DMS 273 (cell line): ENCODE data around the gene ARHGAP22.

Experiments
- DNase-seq: peaks from one replicate; lab custom pipeline; 2025; ENCODE audit not compliant: unreplicated experiment; lab: John Stamatoyannopoulos, UW

The ARHGAP22 gene

DNA sequence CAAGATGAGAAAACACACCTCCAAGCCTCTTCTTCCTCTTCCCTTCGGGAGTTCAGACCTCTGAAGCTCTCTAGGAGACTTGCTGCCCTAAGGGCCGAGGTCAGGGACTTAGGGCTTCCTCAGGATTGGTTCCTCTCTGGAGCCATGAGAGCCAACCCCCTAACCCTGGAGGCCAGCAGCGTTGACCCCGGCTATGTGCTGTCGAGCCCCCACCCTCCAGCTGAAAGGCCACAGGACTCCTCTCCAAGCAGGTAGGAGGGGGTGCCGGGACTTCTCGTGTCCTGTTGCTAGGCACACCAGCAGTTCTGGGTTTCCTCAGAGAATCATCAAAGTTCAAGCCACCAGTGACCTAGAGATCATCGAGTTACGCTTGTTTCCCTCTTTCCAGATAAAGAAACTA is 87.4 kb downstream of the ARHGAP22 start:
- DNase-seq, result no peak

- DNase-seq, result no peak
Observed at GRCh38 chr10:48516911-48517310, 88.0 kb downstream of the ARHGAP22 start.

GRCh38 chr10:48514916-48515315 is 90.0 kb downstream of the ARHGAP22 start:
- no peak for DNase-seq

- no peak for DNase-seq
Observed at GRCh38 chr10:48514255-48514654, 90.6 kb downstream of the ARHGAP22 start.

DNA sequence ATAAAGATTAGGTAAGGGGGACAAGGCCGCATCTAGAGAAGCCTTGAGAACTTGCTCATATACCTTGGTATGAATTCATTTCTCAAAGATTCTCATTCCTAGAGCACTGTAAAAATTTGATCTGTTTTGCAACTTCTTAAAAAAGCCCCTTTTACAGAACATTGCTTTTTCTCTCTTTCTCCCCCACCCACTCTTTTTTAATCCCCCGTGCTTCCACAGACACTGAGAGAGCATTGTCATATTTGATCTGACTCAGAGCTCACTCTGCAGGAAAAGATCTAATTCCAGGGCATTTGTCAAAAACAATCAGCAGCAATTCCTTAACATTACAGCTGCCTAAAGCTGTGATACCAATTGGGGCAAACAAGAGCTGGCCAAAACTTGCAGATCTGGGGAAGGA is 92.0 kb downstream of the ARHGAP22 start:
- DNase-seq, result no peak

GRCh38 chr10:48511875-48512231 is 93.0 kb downstream of the ARHGAP22 start:
- DNase-seq, result no peak

DNA sequence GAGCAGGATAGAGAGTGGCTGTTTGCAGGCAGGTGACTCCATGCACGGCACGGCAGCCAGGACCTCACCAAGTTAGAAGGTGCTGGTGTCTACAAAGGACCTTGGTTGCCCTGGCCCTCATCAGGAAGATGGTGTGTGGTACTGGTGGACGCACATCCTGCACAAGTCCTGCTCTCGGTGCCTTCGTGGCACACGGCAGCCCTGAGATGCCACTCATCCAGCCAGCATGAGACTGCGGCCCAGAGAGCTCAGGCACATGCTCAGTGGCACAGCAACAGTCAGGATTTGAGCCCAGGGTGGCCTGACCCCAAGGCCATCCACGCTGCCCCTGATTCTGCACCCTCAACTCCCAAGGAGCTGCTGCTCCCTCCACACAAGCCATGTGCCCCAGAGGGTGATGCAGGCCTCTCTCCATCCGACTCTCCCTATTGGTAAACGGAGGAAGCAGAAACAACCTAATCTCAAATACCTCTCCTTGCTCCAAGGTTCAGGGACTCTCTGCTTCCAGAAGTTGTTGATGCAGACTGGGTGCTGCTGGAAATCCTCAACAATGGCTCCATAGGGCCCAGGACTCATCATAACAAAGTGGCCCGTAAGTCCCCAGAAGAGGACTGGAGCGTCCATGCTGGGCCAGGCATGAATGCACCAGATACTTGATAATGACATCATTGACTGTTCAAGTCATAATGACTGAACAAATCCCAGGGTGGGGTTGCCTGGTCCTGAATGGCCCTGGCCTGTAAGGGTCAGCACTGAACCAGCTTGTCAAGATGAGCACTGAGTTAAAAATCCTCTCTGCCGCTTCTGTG is 93.6 kb downstream of the ARHGAP22 start:
- no peak for DNase-seq

GRCh38 chr10:48509974-48510692 is 94.7 kb downstream of the ARHGAP22 start:
- DNase-seq, result peak; percentile 38

GRCh38 chr10:48508791-48509772 is 95.8 kb downstream of the ARHGAP22 start:
- no peak for DNase-seq

DNA sequence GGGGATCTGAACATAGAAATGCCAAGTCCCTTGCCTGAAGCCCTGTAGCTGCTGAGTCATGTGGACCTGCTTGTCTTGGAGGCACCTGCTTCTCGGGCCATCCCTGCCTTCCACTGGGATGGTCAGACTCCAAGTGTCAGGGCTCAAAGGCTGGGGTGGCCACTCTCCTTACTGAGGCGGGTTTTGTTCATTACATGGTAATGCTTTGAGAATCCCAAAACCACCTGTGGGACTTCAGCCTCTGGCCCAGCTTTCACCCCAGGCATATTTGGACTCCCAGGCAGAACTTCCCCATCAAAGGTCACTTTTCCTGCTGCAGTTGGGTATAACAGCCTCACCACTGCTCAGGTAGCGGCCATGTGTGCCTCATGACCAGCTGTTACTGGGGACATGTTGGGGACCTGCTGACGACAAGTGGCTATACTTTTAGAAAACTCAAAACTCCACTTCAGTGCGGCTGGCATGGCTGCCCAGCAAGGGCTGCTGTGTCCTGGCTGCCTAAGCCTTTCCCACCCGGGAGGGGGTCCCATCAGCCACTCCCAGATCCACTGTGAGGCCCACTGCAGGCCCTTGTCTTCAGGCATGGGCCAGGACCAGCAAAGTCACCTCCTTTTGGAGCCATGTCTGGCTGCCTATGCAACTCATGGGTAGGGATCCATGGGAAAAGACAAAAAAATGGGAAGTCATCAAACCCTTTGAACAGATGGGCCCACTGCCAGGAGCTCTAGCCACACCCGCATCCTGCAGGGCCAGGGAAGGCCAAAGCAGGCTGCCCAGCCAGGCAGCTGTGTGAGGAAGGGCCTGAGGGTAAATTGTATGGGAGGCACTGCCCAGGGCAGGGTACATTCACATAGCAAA is 96.7 kb downstream of the ARHGAP22 start:
- no peak for DNase-seq

GRCh38 chr10:48507494-48507893 is 97.4 kb downstream of the ARHGAP22 start:
- no peak for DNase-seq

- DNase-seq, result peak; percentile 29
Observed at GRCh38 chr10:48506147-48506917, 98.5 kb downstream of the ARHGAP22 start.

DNA sequence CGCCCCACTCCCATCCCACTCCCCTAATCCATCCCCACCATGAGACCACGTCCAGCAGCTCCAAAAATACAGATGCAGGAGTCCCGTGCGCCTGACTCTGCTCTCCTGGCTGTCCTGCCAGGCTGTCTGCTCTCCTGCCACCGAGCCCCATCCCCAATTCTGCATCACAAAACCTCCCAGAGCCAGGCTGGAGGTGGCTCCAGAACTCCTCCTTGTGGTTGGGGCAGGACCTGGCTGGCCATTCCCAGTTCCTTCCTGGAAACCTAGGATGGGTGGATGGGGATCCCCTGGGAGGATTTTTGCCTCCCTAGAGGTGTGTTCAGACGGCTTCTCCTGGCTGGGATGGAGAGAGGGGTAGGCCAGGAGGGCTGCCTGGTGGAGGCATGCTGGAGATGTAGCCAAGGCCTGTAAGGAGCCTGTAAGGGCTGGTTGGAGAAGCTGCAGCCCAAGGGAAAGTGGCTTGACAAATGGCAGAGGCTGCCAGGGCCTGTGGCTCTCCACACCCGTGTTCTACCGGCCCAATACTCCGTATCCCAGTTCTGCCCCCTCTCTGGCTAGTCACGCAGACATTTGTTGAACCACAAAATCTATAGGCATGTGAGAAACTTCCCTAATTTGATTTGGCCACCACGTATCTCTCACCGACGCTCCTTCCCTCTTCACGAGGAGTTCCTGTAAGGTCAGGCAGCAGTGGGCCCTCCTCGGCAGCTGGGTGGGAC is 99.3 kb downstream of the ARHGAP22 start:
- peak; percentile 9 for DNase-seq

- DNase-seq, result no peak
Observed at GRCh38 chr10:48504141-48504885, 100.6 kb downstream of the ARHGAP22 start.

- DNase-seq, result no peak
Observed at GRCh38 chr10:48503293-48503911, 101.5 kb downstream of the ARHGAP22 start.

DNA sequence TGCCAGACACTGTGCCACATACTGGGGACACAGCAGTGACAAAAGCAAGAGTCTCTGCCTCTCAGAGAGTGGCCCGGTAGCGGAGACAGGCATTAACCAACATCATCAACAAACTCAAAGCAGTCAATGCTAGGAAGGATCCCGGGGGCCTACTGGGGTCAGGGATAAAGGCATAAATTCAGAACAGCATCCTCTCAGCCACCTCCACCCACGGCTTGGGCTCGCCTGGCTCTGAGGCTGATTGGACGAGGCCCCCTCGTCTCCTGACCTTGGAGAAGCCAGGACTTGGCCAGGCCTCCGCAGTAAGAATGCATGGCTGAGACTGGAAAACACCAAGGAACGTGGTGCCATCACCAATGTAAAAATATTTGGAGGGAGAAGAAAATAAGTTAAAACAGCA is 102.1 kb downstream of the ARHGAP22 start:
- no peak for DNase-seq

- DNase-seq, result no peak
Observed at GRCh38 chr10:48501787-48502771, 102.8 kb downstream of the ARHGAP22 start.
